Left lung (tissue), 10 donors: ENCODE results near the gene FSCN2. TPM values are rescaled to one million over a fixed set of nuclear protein-coding genes. Genes with fewer than 3 reads are reported as not detected.

Experiments
- ATAC-seq: fragments of 200-7000 bp; cut with Tn5 transposase; one replicate; pipeline ENCODE4 v1.9.1; 2020; ENCODE audit warnings: moderate library complexity
- DNase-seq, 4 donors: peaks; one replicate each; pipeline ENCODE4 v3.0.0-alpha.2; 2013 to 2020
- H3K27ac ChIP-seq, 2 donors: fragments of 200-600 bp; sonication (generic) in 1 of 2; one replicate each; pipeline versions ENCODE4 v1.5.0 to v1.8.0; 2020 to 2021
- H3K27me3 ChIP-seq, 2 donors: fragments of 200-600 bp; sonication (generic) in 1 of 2; one replicate each; pipeline versions ENCODE4 v1.5.0 to v1.8.0; 2020 to 2021
- H3K36me3 ChIP-seq, 2 donors: fragments of 200-600 bp; sonication (generic) in 1 of 2; one replicate each; pipeline versions ENCODE4 v1.5.0 to v1.8.0; 2020 to 2021
- H3K4me1 ChIP-seq, 2 donors: fragments of 200-600 bp; one replicate each; pipeline ENCODE4 v1.8.0; 2021
- H3K4me3 ChIP-seq, 2 donors: fragments of 200-600 bp; sonication (generic) in 1 of 2; one replicate each; pipeline versions ENCODE4 v1.5.0 to v1.8.0; 2020 to 2021; ENCODE audit warnings: mild to moderate bottlenecking in 1 of 2
- H3K9me3 ChIP-seq, 2 donors: fragments of 200-600 bp; sonication (generic) in 1 of 2; one replicate each; pipeline versions ENCODE4 v1.5.0 to v1.8.0; 2020 to 2021
- CTCF ChIP-seq, 2 donors: fragments of 200-600 bp; sonication (generic) in 1 of 2; IDR thresholded peaks; one replicate each; pipeline versions ENCODE4 v1.5.0 to v1.8.0; 2021; ENCODE audit warnings: antibody characterized with exemption in 2 of 2
- intact Hi-C, 2 donors: fragments of 100-400 bp; cut with DNase I; formaldehyde crosslinking; loops; one replicate each; pipeline versions ENCODE4 v1.11.2 to v1.14.2; 2022
- polyA plus RNA-seq, 6 donors: library from polyadenylated mRNA; unstranded; fragments of 120-200 nt; gene quantifications; one replicate each; pipeline ENCODE4 v1.2.1, GENCODE V29; 2013; ENCODE audit not compliant: insufficient read length in 6 of 6
- total RNA-seq, 2 donors: library from RNA; stranded (reverse); fragmentation: NEBNext Ultra II Directional; extraction: Animal tissue kit (Norgen Biotek cat#: 25700); gene quantifications; one replicate each; pipeline ENCODE4 v1.2.1, GENCODE V29; 2021
- donor health status: DM: no; HTN: yes; CAD: no.
- donor health status: DM: no; HTN: no; CAD: no.

Gene FSCN2
- total and polyA plus RNA-seq, 8 donors: 0.92 to 3.4 (median 1.9) TPM

GRCh38 chr17:81510785-81511553 is 17.2 kb upstream of the FSCN2 start:
- intact Hi-C loops: loop anchor here in 1 of 2 donors (5.0 kb wide), 1 partner anchor 114 kb away; the partner anchor contains the start of gene BAHCC1
- Histone ChIP-seq H3K9me3 (no peaks in the 10 kb centered on the region), H3K4me3 (peak overlapping the region; percentile 86 to 91), H3K4me1 (peaks cover 14 to 33% of the 10 kb centered on the region in 2 donors), H3K27ac (peak overlapping the region; percentile 99 to 100), H3K36me3 (peaks cover 0 to 40% of the 10 kb centered on the region in 2 donors), H3K27me3 (no peaks in the 10 kb centered on the region)
- TF ChIP-seq CTCF (IDR thresholded peaks at IDR 0.05): no peak
- peak in 2 of 4 donors; percentile 50 to 84 for DNase-seq
- no peak for ATAC-seq

- DNase-seq (no peak), ATAC-seq (no peak)
- no peaks in the 10 kb centered on the region for H3K27me3 ChIP-seq
- intact Hi-C loops: loop anchor here in 1 of 2 donors (5.0 kb wide), 1 partner anchor 114 kb away; the partner anchor contains the start of gene BAHCC1
- H3K27ac ChIP-seq: peak overlapping the region; percentile 99 to 100
- H3K4me1 ChIP-seq: peaks cover 18 to 38% of the 10 kb centered on the region in 2 donors
- peak overlapping the region; percentile 86 to 91 for H3K4me3 ChIP-seq
- peaks cover 0 to 40% of the 10 kb centered on the region in 2 donors for H3K36me3 ChIP-seq
- no peak for TF ChIP-seq CTCF (IDR thresholded peaks at IDR 0.05)
- H3K9me3 ChIP-seq: no peaks in the 10 kb centered on the region
Measured at GRCh38 chr17:81511554-81511803, 16.7 kb upstream of the FSCN2 start.

GRCh38 chr17:81511804-81512561 is 16.2 kb upstream of the FSCN2 start:
- H3K36me3 ChIP-seq: peaks cover 0 to 40% of the 10 kb centered on the region in 2 donors
- H3K27me3 ChIP-seq: no peaks in the 10 kb centered on the region
- intact Hi-C loops: loop anchor here in 1 of 2 donors (5.0 kb wide), 1 partner anchor 115 kb away; the partner anchor contains the start of gene BAHCC1
- DNase-seq: peak in 2 of 4 donors; percentile 61 to 87
- H3K4me3 ChIP-seq: peak overlapping the region; percentile 86 to 91
- H3K9me3 ChIP-seq: no peaks in the 10 kb centered on the region
- no peak for TF ChIP-seq CTCF (IDR thresholded peaks at IDR 0.05)
- H3K27ac ChIP-seq: peak overlapping the region; percentile 99 to 100
- peaks cover 19 to 43% of the 10 kb centered on the region in 2 donors for H3K4me1 ChIP-seq
- peak; percentile 1 for ATAC-seq

- peak within 1 kb of the TSS; percentile 86 to 91 for H3K4me3 ChIP-seq
- H3K36me3 ChIP-seq: peaks cover 0 to 40% of the 10 kb centered on the region in 2 donors
- no peaks in the 10 kb centered on the region for H3K9me3 ChIP-seq
- TF ChIP-seq CTCF (IDR thresholded peaks at IDR 0.05): no peak
- intact Hi-C loops: loop anchor here in 1 of 2 donors (5.0 kb wide), 1 partner anchor 115 kb away; the partner anchor contains the start of gene BAHCC1
- H3K27ac ChIP-seq: peak within 1 kb of the TSS; percentile 99 to 100
- peaks cover 19 to 51% of the 10 kb centered on the region in 2 donors for H3K4me1 ChIP-seq
- peak; percentile 65 for ATAC-seq
- DNase-seq: peak; percentile 93 to 96 (median 95)
- no peaks in the 10 kb centered on the region for H3K27me3 ChIP-seq
Measured at GRCh38 chr17:81512562-81513371, 15.4 kb upstream of the FSCN2 start, which contains the start of gene ACTG1. TSS of gene ACTG1 (minus strand) at chr17:81512799. CDS start at chr17:81512354, 445 bp downstream.
